GM18951 (cell line): ENCODE measurements around the gene SLX4IP.

Experiments used
- POLR2A ChIP-seq: IDR thresholded peaks from 4 replicates; pipeline ENCODE4 v1.6.1; 2011; ENCODE audit warnings: mild to moderate bottlenecking; ENCODE audit not compliant: insufficient read length, insufficient read depth; ENCODE audit errors: extremely low read depth
- in situ Hi-C: fragments of 300-500 bp; cut with MboI; formaldehyde crosslinking; loops from one replicate; pipeline ENCODE4 v1.12.0; 2022; ENCODE audit warnings: low sequenced_read_pairs, mixed read lengths, inconsistent platforms; ENCODE audit not compliant: unreplicated experiment

The SLX4IP gene

DNA sequence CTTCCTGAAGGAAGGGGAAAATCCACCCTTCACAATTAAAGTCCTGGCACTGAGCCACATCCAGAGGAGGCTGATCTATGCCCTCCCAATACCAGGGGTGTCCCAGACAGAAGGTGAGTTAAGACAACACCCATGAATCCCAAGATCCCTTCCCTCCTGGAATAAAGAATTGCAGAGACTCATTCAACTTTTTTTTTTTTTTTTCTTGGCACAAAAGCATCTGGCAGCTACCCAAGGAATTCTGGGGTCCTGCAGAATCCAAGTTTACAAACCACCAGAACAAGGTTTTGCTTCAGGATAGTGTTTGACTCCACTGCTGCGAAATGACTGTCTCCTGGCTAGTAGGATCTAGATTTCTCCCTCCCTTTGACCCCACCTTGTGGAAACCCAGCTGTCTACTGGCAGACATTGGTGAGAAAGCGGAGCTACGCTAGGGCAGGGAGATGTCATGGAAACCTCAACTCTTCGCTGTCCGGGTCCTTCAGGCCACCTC is 201.3 kb downstream of the SLX4IP start:
- TF ChIP-seq POLR2A = no peak
- in situ Hi-C loops = no loop called here

DNA sequence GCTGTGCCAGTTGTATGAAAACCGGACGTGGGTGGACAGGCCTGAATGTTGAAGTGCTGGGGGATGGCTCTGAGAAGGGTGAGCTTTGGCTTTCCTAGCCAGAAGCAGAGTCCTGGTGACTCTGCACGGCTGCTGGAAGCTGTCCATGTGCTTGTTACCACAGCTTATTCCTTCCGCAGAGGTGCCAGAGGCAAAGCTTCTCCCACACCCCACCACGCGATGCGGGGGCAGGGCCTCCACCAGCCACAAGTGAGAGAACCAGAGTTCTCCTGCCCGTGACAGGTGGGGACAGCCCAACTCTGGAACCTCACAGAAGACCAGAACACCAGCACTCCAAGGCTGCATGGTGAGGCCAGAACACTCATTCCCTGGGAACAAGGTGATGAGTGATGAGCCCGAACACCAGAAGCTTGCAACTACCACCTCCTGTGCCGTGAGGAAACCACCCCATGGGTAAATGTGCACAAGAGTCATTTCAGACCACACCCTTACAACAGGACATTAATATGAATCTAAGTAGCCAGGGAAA is 202.0 kb downstream of the SLX4IP start:
- in situ Hi-C loops = no loop called here
- no peak for TF ChIP-seq POLR2A

DNA sequence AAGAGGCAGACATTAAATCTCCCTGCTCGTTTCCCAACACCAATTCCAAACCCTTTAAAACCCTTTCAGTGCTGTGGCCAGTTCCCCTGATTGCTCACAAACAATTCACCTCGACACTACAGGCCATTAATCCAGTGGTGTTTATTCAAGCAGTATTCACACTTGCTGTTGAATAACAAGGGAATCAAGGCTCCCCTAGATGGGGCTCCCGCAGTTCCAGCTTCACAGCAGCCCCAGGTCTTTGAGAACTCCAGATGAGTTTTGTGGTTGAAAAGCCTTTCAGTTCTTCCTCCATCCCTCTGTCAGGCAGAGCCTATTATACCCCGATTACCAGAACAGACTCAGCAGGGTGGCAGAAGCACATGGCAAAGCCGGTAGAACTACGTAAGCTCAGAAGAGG is 202.5 kb downstream of the SLX4IP start:
- no peak for TF ChIP-seq POLR2A
- in situ Hi-C loops = no loop called here

DNA sequence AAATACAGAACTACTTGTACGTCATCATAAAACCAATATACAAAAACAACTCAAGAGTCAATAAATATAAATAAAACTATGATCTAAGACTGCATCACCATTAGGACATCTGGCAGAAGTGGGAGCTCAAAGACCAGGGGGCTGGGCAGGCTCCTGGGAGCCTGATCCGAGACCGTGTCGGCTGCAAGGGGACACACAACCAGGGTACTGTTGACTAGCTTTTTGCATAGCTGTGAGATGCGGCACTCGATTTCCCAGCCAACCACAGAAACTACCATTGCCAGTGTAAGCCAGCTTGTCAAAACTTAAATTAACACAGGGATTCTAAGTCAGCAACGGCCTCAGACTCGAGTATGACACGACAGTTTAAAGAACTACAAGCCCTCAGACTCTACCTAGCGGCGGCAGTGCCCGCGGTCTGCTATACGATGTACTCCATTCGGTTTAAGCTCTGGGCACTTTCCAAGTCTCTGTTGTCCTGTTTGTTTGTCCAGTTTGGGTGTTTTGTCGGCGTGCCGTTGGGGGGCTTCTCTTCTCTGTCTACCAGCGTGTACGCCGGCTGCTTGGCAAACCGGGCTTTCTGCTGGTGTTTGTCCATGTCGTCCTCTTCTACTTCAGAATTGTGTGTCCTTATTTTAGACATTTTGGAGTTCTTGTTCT is 204.1 kb downstream of the SLX4IP start:
- in situ Hi-C loops = no loop called here
- TF ChIP-seq POLR2A = no peak

GRCh38 chr20:10639737-10640556 is 204.8 kb downstream of the SLX4IP start:
- TF ChIP-seq POLR2A = no peak
- in situ Hi-C loops = no loop called here

DNA sequence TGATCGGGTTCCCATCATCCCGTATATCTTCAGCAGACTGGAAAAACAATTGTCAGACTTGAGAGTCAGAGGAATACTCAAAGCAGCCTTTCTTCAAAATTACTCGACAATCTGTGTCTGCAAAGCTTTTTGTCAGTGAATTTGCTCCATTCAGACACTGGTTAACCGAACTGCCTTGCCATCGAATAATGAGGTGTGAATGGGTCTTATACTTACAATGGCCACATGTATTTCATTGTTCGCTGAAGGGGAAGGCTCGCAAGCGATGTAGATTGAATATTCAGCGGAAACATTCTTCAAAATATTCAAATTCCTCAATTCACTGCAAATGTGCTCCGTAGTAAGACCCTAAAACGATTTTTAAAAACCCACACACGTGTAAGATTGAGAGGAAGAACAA is 205.8 kb downstream of the SLX4IP start:
- no peak for TF ChIP-seq POLR2A
- in situ Hi-C loops = no loop called here

DNA sequence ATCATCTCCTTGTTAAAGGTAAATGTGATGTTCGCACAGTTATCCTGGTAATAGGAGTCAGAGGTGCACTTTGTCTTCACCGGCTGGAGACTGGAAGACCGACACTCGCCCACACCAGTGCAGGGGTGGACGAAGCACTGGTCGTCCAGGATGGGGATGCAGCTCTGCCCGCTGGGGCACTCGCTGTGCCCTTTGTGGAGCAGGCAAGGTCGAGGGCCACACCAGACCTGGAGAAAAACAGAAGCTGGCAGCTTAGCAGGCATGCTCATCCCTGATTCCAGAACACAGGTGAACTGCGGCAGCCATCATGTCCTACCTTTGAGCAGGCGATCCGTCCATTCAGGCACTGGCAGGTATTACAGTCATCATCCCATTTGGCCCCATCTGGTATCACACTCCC is 206.4 kb downstream of the SLX4IP start:
- TF ChIP-seq POLR2A = no peak
- in situ Hi-C loops = no loop called here

- TF ChIP-seq POLR2A = no peak
- in situ Hi-C loops = no loop called here
Measured at GRCh38 chr20:10641893-10642292, 206.8 kb downstream of the SLX4IP start.

DNA sequence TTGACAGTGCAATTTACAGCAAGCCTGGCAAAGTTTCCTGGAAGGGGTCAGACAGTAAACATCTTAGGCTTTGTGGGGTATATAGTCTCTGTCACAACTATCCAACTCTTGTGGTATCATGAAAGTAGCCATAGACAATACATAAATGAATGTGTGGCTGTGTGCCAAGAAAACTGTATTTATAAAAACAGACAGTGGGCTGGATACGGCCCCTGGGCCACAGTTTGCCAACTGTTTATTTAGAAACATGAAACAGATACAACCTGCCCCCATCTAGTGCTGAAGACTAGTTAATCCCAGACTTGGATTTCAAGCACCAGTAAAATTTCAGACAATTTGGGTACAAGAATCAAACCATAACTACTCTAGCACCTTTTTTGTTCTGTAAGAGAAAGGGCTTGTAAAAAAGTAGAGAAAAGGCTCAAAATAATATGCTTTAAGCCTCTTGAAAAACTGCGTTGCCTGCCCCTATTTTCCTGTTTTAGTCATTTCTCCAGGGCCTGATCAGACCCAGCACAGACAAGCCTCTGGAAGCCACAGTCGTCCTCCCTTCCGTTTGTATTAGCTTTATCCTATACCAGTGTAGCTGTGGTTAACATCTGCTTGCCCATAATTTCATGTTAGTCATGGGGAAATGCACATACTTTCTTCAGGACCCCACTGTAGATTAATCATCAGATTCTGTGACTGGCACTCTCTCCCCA is 207.9 kb downstream of the SLX4IP start:
- in situ Hi-C loops = no loop called here
- TF ChIP-seq POLR2A = no peak

- in situ Hi-C loops = no loop called here
- TF ChIP-seq POLR2A = no peak
Measured at GRCh38 chr20:10643560-10643873, 208.4 kb downstream of the SLX4IP start.

DNA sequence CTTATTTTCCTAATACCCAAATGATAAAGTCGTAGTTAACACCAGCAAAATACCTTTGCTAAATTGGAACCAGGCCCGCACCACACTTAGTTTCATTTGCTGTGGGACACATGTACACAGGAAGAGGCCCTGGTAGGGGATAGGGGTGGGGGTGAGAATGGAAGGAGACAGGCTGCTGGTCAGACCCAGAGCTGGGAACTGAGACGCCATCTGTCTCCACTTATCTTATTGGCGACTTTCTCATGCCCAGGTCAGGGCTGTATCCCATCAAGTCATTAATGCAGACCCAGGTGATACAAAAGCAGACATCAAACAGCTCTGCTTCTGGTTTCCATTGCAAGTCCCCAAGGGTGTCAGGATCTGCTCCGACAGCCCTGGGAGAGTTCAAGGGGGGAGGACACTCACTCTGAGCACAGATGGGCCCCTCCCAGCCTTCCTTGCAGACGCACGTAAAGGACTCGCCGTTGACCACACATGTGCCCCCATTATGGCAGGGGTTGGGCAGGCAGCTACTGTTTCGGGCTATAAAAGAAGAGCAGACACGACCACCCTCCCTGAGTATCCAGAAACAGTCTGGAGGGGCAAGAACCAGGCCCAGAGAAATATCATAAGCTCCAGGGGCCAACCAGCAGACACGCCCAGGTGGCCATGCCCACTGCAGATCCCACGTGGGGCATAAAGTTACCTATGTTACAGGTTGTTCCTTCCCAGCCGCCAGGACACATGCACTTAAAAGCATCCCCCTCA is 209.5 kb downstream of the SLX4IP start:
- no peak for TF ChIP-seq POLR2A
- in situ Hi-C loops = no loop called here

- no peak for TF ChIP-seq POLR2A
- in situ Hi-C loops = no loop called here
Measured at GRCh38 chr20:10645205-10645570, 210.1 kb downstream of the SLX4IP start.

- in situ Hi-C loops = no loop called here
- TF ChIP-seq POLR2A = no peak
Measured at GRCh38 chr20:10646006-10646405, 210.9 kb downstream of the SLX4IP start.
